Fibroblast of lung (primary cell): ENCODE results near the gene CD6. TPM values are rescaled to one million over a fixed set of nuclear protein-coding genes. Genes with fewer than 3 reads are reported as not detected.

ENCODE experiments used
- DNase-seq, 2 donors: peaks; one replicate each; pipeline versions ENCODE4 v3.0.0 to v3.0.0-alpha.2; 2010; ENCODE audit warnings: low read depth in 2 of 2
- H2AFZ ChIP-seq: 2 replicates; pipeline ENCODE4 v1.5.1; 2012; ENCODE audit warnings: low read length, control low read depth, inconsistent platforms
- H3K27ac ChIP-seq: 2 replicates; pipeline ENCODE4 v1.5.1; 2011; ENCODE audit warnings: low read length, control low read depth; ENCODE audit not compliant: insufficient read depth
- H3K27me3 ChIP-seq: 2 replicates; pipeline ENCODE4 v1.5.1; 2011; ENCODE audit warnings: mild to moderate bottlenecking, low read length; ENCODE audit not compliant: control insufficient read depth, insufficient read depth
- H3K36me3 ChIP-seq: 2 replicates; pipeline ENCODE4 v1.5.1; 2011; ENCODE audit warnings: low read length; ENCODE audit not compliant: control insufficient read depth, insufficient read depth
- H3K4me1 ChIP-seq: 2 replicates; pipeline ENCODE4 v1.5.1; 2011; ENCODE audit warnings: low read length; ENCODE audit not compliant: control insufficient read depth, insufficient read depth; ENCODE audit errors: extremely low read depth
- H3K4me2 ChIP-seq: 2 replicates; pipeline ENCODE4 v1.5.1; 2011; ENCODE audit warnings: low read length, control low read depth; ENCODE audit not compliant: insufficient read depth; ENCODE audit errors: extremely low read depth
- H3K4me3 ChIP-seq, 4 experiments: fragments of 200-600 bp in 1 of 4; sonication (generic) in 1 of 4; replicated peaks in 1 of 4; 2 replicates each; pipeline ENCODE4 v1.5.1; 2011 to 2016; ENCODE audit warnings: low read length in 4 of 4, low read depth in 3 of 4, mild to moderate bottlenecking in 3 of 4, control low read depth in 2 of 4, inconsistent platforms in 1 of 4, mixed read lengths in 1 of 4; ENCODE audit not compliant: insufficient read depth in 1 of 4; ENCODE audit errors: control extremely low read depth in 1 of 4
- H3K79me2 ChIP-seq: 2 replicates; pipeline ENCODE4 v1.5.1; 2012; ENCODE audit warnings: mild to moderate bottlenecking, low read length, inconsistent platforms; ENCODE audit not compliant: control insufficient read depth, insufficient read depth
- H3K9ac ChIP-seq: 2 replicates; pipeline ENCODE4 v1.5.1; 2011; ENCODE audit warnings: mild to moderate bottlenecking, low read length, control low read depth; ENCODE audit not compliant: insufficient read depth
- H3K9me3 ChIP-seq: 2 replicates; pipeline ENCODE4 v1.5.1; 2012; ENCODE audit warnings: low read depth, low read length; ENCODE audit not compliant: control insufficient read depth, insufficient read depth
- H4K20me1 ChIP-seq: 2 replicates; pipeline ENCODE4 v1.5.1; 2011; ENCODE audit warnings: low read length; ENCODE audit not compliant: control insufficient read depth, insufficient read depth; ENCODE audit errors: extremely low read depth
- EZH2 ChIP-seq: IDR thresholded peaks from 2 replicates; pipeline ENCODE4 v1.5.1; 2012; ENCODE audit warnings: low read length, control low read depth, mild to moderate bottlenecking; ENCODE audit errors: missing control alignments
- polyA plus RNA-seq, 2 donors: library from polyadenylated mRNA; depleted of rRNA in 1 of 2; stranded (reverse) in 1 of 2; unstranded in 1 of 2; fragments of >200 nt; gene quantifications; 2 replicates each; pipeline ENCODE4 v1.2.1, GENCODE V29; 2011 to 2012; ENCODE audit warnings: missing spikeins in 1 of 2
- total RNA-seq: library from RNA; depleted of rRNA; stranded (reverse); fragments of >200 nt; gene quantifications from 2 replicates; pipeline ENCODE4 v1.2.1, GENCODE V29; 2014
- TF ChIP-seq, protein P1 (sequence below), 2 donors: IDR thresholded peaks in 1 of 2; conservative IDR thresholded peaks in 1 of 2; 1 replicate in 1 of 2; 2 replicates in 1 of 2; pipeline ENCODE4 v1.5.1; 2011 to 2012; ENCODE audit warnings: low read length in 2 of 2, control low read depth in 1 of 2, inconsistent platforms in 1 of 2, low read depth in 1 of 2, mild to moderate bottlenecking in 1 of 2

Gene CD6
- total and polyA plus RNA-seq, 2 donors (not counting 1 experiment from before 2014, with no cell fraction given): not detected

DNA sequence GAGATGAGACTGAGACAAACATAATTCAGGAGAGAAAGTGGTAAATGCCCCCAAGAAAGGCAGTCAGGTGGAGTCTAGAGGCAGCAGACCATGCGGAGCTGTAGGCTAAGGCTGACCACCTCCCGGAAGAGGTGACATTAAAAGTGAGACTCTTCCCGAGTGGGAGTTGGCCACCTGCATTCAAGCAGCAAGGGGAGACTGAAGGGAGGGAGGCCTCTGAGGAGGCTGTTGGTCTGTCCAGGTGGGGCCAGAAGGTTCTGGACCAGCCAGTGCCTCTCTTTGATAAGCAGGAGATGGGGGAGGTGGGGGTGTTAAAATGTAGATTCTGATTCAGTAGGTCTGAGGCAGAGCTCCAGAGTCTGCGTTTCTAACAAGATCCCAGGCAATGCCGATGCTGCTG lies 37.5 kb downstream of the CD6 start:
- Histone ChIP-seq H3K79me2 (no peaks in the 10 kb centered on the region), H3K27ac (no peak overlapping the region), H3K9me3 (no peaks in the 10 kb centered on the region), H3K27me3 (peaks cover 45% of the 10 kb centered on the region), H3K9ac (no peak overlapping the region), H3K4me3 (no peak overlapping the region), H3K36me3 (no peaks in the 10 kb centered on the region), H3K4me2 (no peak overlapping the region), H3K4me1 (no peaks in the 10 kb centered on the region), H2AFZ (no peak overlapping the region), H4K20me1 (no peaks in the 10 kb centered on the region)
- TF ChIP-seq EZH2: no peak
- TF ChIP-seq, protein P1, sequence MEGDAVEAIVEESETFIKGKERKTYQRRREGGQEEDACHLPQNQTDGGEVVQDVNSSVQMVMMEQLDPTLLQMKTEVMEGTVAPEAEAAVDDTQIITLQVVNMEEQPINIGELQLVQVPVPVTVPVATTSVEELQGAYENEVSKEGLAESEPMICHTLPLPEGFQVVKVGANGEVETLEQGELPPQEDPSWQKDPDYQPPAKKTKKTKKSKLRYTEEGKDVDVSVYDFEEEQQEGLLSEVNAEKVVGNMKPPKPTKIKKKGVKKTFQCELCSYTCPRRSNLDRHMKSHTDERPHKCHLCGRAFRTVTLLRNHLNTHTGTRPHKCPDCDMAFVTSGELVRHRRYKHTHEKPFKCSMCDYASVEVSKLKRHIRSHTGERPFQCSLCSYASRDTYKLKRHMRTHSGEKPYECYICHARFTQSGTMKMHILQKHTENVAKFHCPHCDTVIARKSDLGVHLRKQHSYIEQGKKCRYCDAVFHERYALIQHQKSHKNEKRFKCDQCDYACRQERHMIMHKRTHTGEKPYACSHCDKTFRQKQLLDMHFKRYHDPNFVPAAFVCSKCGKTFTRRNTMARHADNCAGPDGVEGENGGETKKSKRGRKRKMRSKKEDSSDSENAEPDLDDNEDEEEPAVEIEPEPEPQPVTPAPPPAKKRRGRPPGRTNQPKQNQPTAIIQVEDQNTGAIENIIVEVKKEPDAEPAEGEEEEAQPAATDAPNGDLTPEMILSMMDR (conservative IDR thresholded peaks at IDR 0.05 in 1 of 2, IDR thresholded peaks at IDR 0.05 in 1 of 2; ENCODE audit: low read depth in 1 of 2, low read length in 2 of 2): no peak
- no peak for DNase-seq

GRCh38 chr11:61009392-61010275 lies 38.2 kb downstream of the CD6 start:
- no peaks in the 10 kb centered on the region for H3K36me3 ChIP-seq
- no peak overlapping the region for H3K4me3 ChIP-seq
- no peaks in the 10 kb centered on the region for H3K4me1 ChIP-seq
- H3K9ac ChIP-seq: no peak overlapping the region
- H2AFZ ChIP-seq: no peak overlapping the region
- DNase-seq: no peak
- H3K27ac ChIP-seq: no peak overlapping the region
- H3K27me3 ChIP-seq: peaks cover 41% of the 10 kb centered on the region
- TF ChIP-seq, protein P1 (conservative IDR thresholded peaks at IDR 0.05 in 1 of 2, IDR thresholded peaks at IDR 0.05 in 1 of 2; ENCODE audit: low read depth in 1 of 2, low read length in 2 of 2): no peak
- TF ChIP-seq EZH2: no peak
- H3K9me3 ChIP-seq: no peaks in the 10 kb centered on the region
- no peaks in the 10 kb centered on the region for H4K20me1 ChIP-seq
- no peak overlapping the region for H3K4me2 ChIP-seq
- H3K79me2 ChIP-seq: no peaks in the 10 kb centered on the region

DNA sequence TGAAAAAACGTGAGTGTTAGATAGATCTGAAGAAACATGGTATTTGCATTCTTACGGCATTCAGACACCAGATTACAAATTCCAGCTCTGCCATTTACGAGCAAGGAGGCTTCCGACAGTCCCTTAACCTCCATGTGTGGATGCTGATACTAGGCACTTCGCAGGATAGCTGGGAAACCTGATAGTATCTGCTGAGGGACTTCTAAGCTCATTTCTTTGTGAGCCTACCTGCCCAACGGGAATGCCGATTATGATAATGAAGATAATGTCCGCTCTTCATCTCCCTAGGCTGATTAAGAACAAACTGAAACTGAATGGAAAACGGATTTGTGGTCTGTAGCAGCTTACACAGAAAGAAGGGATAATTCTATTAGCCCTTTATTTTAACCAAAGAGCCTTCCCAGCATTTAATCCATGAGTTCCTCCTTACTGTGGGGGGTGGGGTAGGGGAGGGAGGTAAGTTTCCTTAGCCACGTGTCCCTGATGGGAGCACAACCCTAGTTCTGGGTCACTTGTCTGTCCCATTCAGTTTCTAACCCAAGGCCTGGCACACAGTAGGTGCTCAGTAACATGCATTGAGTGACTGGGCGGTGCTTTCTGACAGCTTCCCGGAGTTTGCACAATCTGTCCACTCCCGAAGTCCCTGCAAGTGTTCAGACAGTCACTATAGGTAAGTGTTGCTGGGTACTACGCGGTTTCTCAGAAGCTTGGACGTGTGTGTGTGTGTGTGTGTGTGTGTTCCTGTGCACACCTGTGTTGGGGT lies 39.2 kb downstream of the CD6 start:
- no peak for DNase-seq
- no peak overlapping the region for H3K4me3 ChIP-seq
- H3K27me3 ChIP-seq: peaks cover 35% of the 10 kb centered on the region
- H3K4me1 ChIP-seq: no peaks in the 10 kb centered on the region
- no peaks in the 10 kb centered on the region for H3K79me2 ChIP-seq
- no peaks in the 10 kb centered on the region for H3K36me3 ChIP-seq
- H4K20me1 ChIP-seq: peaks cover 2% of the 10 kb centered on the region
- H2AFZ ChIP-seq: no peak overlapping the region
- no peak for TF ChIP-seq EZH2
- TF ChIP-seq, protein P1 (conservative IDR thresholded peaks at IDR 0.05 in 1 of 2, IDR thresholded peaks at IDR 0.05 in 1 of 2; ENCODE audit: low read depth in 1 of 2, low read length in 2 of 2): no peak
- no peak overlapping the region for H3K27ac ChIP-seq
- no peak overlapping the region for H3K9ac ChIP-seq
- H3K9me3 ChIP-seq: no peaks in the 10 kb centered on the region
- H3K4me2 ChIP-seq: no peak overlapping the region
